ENCODE data around the gene SLC41A3.

GRCh38 chr3:126107957-126108675 is 24.2 kb upstream of the SLC41A3 start:
- TF ChIP-seq POLR2A (IDR thresholded peaks at IDR 0.05; ENCODE audit: low read length) (no peak), GATA1 (IDR thresholded peaks at IDR 0.05; ENCODE audit: low read depth, low read length) (no peak)

All from erythroblast (primary cell).